SK-N-SH treated with all-trans-retinoic acid at 6 μM for 48 hours (cell line): ENCODE results near the gene PTPRD.

ENCODE experiments used
- ATAC-seq: fragments of 200-7000 bp; cut with Tn5 transposase; 3 replicates; pipeline ENCODE4 v1.9.1; 2020; ENCODE audit warnings: mild to moderate bottlenecking, moderate library complexity
- ARNTL ChIP-seq: fragments of 450-650 bp; formaldehyde crosslinking; IDR thresholded peaks from 2 replicates; pipeline ENCODE4 v1.5.0; 2020; ENCODE audit warnings: low read depth, mild to moderate bottlenecking, moderate library complexity, borderline replicate concordance
- BACH2 ChIP-seq: fragments of 250-450 bp; sonication (Bioruptor Pico); IDR thresholded peaks from 2 replicates; pipeline ENCODE4 v1.9.0; 2021; ENCODE audit warnings: mild to moderate bottlenecking, borderline replicate concordance
- CREB5 ChIP-seq: fragments of 250-450 bp; sonication (Bioruptor Pico); IDR thresholded peaks from 2 replicates; pipeline ENCODE4 v1.5.1; 2020; ENCODE audit warnings: low read depth, mild to moderate bottlenecking, moderate library complexity
- CSDC2 ChIP-seq: fragments of 250-450 bp; sonication (Bioruptor Pico); IDR thresholded peaks from 2 replicates; pipeline ENCODE4 v1.5.0; 2020; ENCODE audit warnings: mild to moderate bottlenecking, moderate library complexity
- CSRNP3 ChIP-seq: fragments of 250-450 bp; sonication (Bioruptor Pico); IDR thresholded peaks from 2 replicates; pipeline ENCODE4 v1.5.1; 2021; ENCODE audit warnings: mild to moderate bottlenecking, moderate library complexity
- ESRRG ChIP-seq: fragments of 250-450 bp; sonication (Bioruptor Pico); IDR thresholded peaks from 2 replicates; pipeline ENCODE4 v1.6.1; 2021; ENCODE audit warnings: mild to moderate bottlenecking
- GLIS3 ChIP-seq: fragments of 250-450 bp; sonication (Bioruptor Pico); IDR thresholded peaks from 2 replicates; pipeline ENCODE4 v1.5.0; 2020; ENCODE audit warnings: mild to moderate bottlenecking, moderate library complexity
- ISL1 ChIP-seq: fragments of 250-450 bp; sonication (Bioruptor Pico); IDR thresholded peaks from 2 replicates; pipeline ENCODE4 v2.1.2; 2022; ENCODE audit warnings: mild to moderate bottlenecking, moderate library complexity
- OSR1 ChIP-seq: fragments of 250-450 bp; sonication (Bioruptor Pico); IDR thresholded peaks from 2 replicates; pipeline ENCODE4 v1.8.0; 2022; ENCODE audit warnings: moderate library complexity, mild to moderate bottlenecking, inconsistent platforms
- PPARA ChIP-seq: fragments of 250-450 bp; sonication (Bioruptor Pico); IDR thresholded peaks from 2 replicates; pipeline ENCODE4 v1.5.0; 2020; ENCODE audit warnings: mild to moderate bottlenecking, borderline replicate concordance
- RARB ChIP-seq: fragments of 250-450 bp; sonication (Bioruptor Pico); IDR thresholded peaks from 2 replicates; pipeline ENCODE4 v1.8.0; 2021; ENCODE audit warnings: mild to moderate bottlenecking, moderate library complexity
- SNAI2 ChIP-seq: fragments of 250-450 bp; sonication (Bioruptor Pico); IDR thresholded peaks from 2 replicates; pipeline ENCODE4 v1.5.0; 2020; ENCODE audit warnings: mild to moderate bottlenecking, moderate library complexity
- TOX ChIP-seq: fragments of 250-450 bp; sonication (Bioruptor Pico); IDR thresholded peaks from 2 replicates; pipeline ENCODE4 v1.8.0; 2021; ENCODE audit warnings: mild to moderate bottlenecking, moderate library complexity, borderline replicate concordance
- ZFP3 ChIP-seq: fragments of 250-450 bp; sonication (Bioruptor Pico); IDR thresholded peaks from 2 replicates; pipeline ENCODE4 v1.5.0; 2020; ENCODE audit warnings: mild to moderate bottlenecking, moderate library complexity
- ZFP30 ChIP-seq: fragments of 450-650 bp; formaldehyde crosslinking; IDR thresholded peaks from 2 replicates; pipeline ENCODE4 v1.5.0; 2022; ENCODE audit warnings: mild to moderate bottlenecking, moderate library complexity
- ZNF565 ChIP-seq: fragments of 450-650 bp; formaldehyde crosslinking; conservative IDR thresholded peaks from 2 replicates; pipeline ENCODE4 v1.5.0; 2020; ENCODE audit warnings: low read depth, mild to moderate bottlenecking, moderate library complexity
- ZNF70 ChIP-seq: fragments of 450-650 bp; formaldehyde crosslinking; IDR thresholded peaks from 2 replicates; pipeline ENCODE4 v1.5.0; 2020; ENCODE audit warnings: mild to moderate bottlenecking, moderate library complexity
- ZNF8 ChIP-seq: fragments of 450-650 bp; formaldehyde crosslinking; IDR thresholded peaks from 2 replicates; pipeline ENCODE4 v1.5.0; 2020; ENCODE audit warnings: mild to moderate bottlenecking, moderate library complexity
- TF ChIP-seq, protein P1 (sequence below): fragments of 250-450 bp; sonication (Bioruptor Pico); IDR thresholded peaks from 2 replicates; pipeline ENCODE4 v1.8.0; 2020; ENCODE audit warnings: mild to moderate bottlenecking, moderate library complexity, borderline replicate concordance
- TF ChIP-seq, protein P2 (sequence below): fragments of 250-450 bp; sonication (Bioruptor Pico); IDR thresholded peaks from 2 replicates; pipeline ENCODE4 v1.5.0; 2020; ENCODE audit warnings: mild to moderate bottlenecking, moderate library complexity

PTPRD gene

GRCh38 chr9:9231946-9232345 lies 1380.9 kb downstream of the PTPRD start:
- ATAC-seq: no peak
- TF ChIP-seq, protein P1, sequence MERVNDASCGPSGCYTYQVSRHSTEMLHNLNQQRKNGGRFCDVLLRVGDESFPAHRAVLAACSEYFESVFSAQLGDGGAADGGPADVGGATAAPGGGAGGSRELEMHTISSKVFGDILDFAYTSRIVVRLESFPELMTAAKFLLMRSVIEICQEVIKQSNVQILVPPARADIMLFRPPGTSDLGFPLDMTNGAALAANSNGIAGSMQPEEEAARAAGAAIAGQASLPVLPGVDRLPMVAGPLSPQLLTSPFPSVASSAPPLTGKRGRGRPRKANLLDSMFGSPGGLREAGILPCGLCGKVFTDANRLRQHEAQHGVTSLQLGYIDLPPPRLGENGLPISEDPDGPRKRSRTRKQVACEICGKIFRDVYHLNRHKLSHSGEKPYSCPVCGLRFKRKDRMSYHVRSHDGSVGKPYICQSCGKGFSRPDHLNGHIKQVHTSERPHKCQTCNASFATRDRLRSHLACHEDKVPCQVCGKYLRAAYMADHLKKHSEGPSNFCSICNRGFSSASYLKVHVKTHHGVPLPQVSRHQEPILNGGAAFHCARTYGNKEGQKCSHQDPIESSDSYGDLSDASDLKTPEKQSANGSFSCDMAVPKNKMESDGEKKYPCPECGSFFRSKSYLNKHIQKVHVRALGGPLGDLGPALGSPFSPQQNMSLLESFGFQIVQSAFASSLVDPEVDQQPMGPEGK (CRISPR knock-in tag): no peak
- TF ChIP-seq ZFP3 (CRISPR knock-in tag): no peak
- TF ChIP-seq TOX (CRISPR knock-in tag): no peak
- TF ChIP-seq BACH2: no peak
- no peak for TF ChIP-seq ESRRG (CRISPR knock-in tag)
- no peak for TF ChIP-seq ZNF70 (CRISPR knock-in tag)
- no peak for TF ChIP-seq ZNF8 (CRISPR knock-in tag)
- TF ChIP-seq CSDC2 (CRISPR knock-in tag): no peak
- no peak for TF ChIP-seq ISL1 (CRISPR knock-in tag)
- TF ChIP-seq RARB: no peak
- TF ChIP-seq CSRNP3 (CRISPR knock-in tag): no peak
- TF ChIP-seq ZFP30 (CRISPR knock-in tag): no peak
- TF ChIP-seq OSR1 (CRISPR knock-in tag): no peak
- no peak for TF ChIP-seq PPARA (CRISPR knock-in tag)

DNA sequence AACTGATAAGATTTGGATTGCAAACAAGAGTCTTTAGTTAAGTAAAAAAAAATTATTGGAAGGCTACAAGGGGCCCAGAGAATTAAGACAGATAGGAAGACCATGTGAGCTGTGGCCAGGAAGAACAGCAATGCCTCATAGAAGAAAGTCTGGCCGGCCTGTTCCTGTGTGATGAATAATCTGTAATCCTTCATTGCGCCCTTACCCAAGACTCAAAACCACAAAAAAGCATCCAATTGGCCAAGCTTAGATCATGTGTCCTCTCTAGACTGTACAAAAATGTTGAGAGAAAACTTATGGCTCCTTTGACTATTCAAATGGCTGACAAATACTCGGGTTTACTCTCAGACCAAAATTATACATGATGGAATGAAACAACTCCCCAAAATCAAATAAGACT lies 1383.5 kb downstream of the PTPRD start:
- TF ChIP-seq, protein P1 (CRISPR knock-in tag): no peak
- TF ChIP-seq CREB5 (CRISPR knock-in tag) (no peak), SNAI2 (no peak), ZNF565 (no peak)
- ATAC-seq: no peak

GRCh38 chr9:9223175-9223574 lies 1389.6 kb downstream of the PTPRD start:
- TF ChIP-seq RARB (no peak), ZNF70 (CRISPR knock-in tag) (no peak), BACH2 (no peak), ZFP30 (CRISPR knock-in tag) (no peak), ZNF8 (CRISPR knock-in tag) (no peak), PPARA (CRISPR knock-in tag) (no peak), GLIS3 (no peak), ARNTL (no peak), ZFP3 (CRISPR knock-in tag) (no peak), CSRNP3 (CRISPR knock-in tag) (no peak)
- TF ChIP-seq, protein P2, sequence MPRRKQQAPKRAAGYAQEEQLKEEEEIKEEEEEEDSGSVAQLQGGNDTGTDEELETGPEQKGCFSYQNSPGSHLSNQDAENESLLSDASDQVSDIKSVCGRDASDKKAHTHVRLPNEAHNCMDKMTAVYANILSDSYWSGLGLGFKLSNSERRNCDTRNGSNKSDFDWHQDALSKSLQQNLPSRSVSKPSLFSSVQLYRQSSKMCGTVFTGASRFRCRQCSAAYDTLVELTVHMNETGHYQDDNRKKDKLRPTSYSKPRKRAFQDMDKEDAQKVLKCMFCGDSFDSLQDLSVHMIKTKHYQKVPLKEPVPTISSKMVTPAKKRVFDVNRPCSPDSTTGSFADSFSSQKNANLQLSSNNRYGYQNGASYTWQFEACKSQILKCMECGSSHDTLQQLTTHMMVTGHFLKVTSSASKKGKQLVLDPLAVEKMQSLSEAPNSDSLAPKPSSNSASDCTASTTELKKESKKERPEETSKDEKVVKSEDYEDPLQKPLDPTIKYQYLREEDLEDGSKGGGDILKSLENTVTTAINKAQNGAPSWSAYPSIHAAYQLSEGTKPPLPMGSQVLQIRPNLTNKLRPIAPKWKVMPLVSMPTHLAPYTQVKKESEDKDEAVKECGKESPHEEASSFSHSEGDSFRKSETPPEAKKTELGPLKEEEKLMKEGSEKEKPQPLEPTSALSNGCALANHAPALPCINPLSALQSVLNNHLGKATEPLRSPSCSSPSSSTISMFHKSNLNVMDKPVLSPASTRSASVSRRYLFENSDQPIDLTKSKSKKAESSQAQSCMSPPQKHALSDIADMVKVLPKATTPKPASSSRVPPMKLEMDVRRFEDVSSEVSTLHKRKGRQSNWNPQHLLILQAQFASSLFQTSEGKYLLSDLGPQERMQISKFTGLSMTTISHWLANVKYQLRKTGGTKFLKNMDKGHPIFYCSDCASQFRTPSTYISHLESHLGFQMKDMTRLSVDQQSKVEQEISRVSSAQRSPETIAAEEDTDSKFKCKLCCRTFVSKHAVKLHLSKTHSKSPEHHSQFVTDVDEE (CRISPR knock-in tag): no peak
- TF ChIP-seq, protein P1 (CRISPR knock-in tag): no peak
- ATAC-seq: no peak
